A549 treated with dexamethasone at 1 μM for 4 hours (cell line): Measurements from ENCODE around the gene SINHCAF. TPM values are rescaled to one million over a fixed set of nuclear protein-coding genes. Genes with fewer than 3 reads are reported as not detected.

Experiments
- total RNA-seq: library from RNA; stranded (reverse); fragments of 200-300 nt; extraction: Qiagen RNA extraction; gene quantifications from 5 replicates; pipeline ENCODE4 v1.2.3, GENCODE V29; 2022

The SINHCAF gene, protein sequence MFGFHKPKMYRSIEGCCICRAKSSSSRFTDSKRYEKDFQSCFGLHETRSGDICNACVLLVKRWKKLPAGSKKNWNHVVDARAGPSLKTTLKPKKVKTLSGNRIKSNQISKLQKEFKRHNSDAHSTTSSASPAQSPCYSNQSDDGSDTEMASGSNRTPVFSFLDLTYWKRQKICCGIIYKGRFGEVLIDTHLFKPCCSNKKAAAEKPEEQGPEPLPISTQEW
- 37.7 to 52.8 TPM (median 40.8 TPM) in 5 replicates for total RNA-seq

DNA sequence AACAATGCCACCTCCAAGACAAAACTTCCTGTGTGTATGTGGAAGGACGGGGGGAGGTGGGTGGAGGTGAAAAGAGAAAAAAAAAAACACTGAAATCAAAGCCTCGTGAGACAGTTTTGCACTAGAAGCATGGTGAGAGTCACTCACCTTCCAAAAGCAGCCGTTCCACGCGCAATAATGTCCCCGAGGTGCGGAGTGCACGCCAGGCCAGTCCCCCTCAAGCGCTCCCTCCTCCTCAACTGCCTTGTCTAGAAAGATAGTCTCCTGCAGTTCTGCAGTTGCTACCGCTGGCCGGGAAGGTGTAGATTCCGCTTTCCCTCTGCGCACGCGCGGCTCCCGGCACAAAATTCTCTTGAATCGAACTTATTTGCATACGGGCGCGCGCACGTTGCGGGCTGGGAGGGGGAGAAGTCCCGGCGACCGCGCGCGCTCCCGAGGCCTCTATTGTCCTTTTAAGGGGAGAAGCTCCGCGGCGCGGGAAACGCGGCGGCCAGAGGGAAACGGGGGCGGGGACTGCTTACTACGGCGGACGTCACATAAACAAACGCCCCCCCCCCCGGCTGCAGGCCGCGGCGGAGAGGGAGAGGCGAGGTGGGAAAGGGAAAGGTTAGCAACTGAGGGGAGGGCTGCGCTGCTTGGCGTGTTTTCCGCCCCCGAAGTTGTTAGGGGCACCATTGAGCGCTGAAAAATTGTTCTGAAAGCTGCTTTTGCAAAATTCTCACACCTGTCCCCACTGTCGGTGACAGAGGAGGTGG lies at the start of gene SINHCAF:
Gene SINHCAF, minus strand, starts transcription at position 274 of the 755 bp plus-strand sequence. CDS start 27,946 bp downstream, outside the sequence.

